ENCODE measurements around the gene THADA.

Gene THADA

GRCh38 chr2:43495727-43496126 lies 100.1 kb downstream of the THADA start (continued):
- TF ChIP-seq KLF17 (tag by site-specific recombination; IDR thresholded peaks at IDR 0.05) (no peak), ZFHX2 (tag by site-specific recombination; conservative IDR thresholded peaks at IDR 0.05) (no peak), ZNF561 (tag by site-specific recombination; IDR thresholded peaks at IDR 0.05; ENCODE audit: borderline replicate concordance) (no peak), ZBTB6 (tag by site-specific recombination; IDR thresholded peaks at IDR 0.05) (no peak), ZNF658 (tag by site-specific recombination; IDR thresholded peaks at IDR 0.05) (no peak), ZNF184 (tag by site-specific recombination; IDR thresholded peaks at IDR 0.05) (no peak), ZNF221 (tag by site-specific recombination; IDR thresholded peaks at IDR 0.05; ENCODE audit: borderline replicate concordance) (no peak)

- TF ChIP-seq TSHZ1 (tag by site-specific recombination; IDR thresholded peaks at IDR 0.05; ENCODE audit: borderline replicate concordance) = no peak
- TF ChIP-seq ZNF792 (tag by site-specific recombination; IDR thresholded peaks at IDR 0.05) = no peak
- TF ChIP-seq GLI2 (tag by site-specific recombination; IDR thresholded peaks at IDR 0.05; ENCODE audit: borderline replicate concordance, low read depth) = no peak
- TF ChIP-seq BCL6B (tag by site-specific recombination; IDR thresholded peaks at IDR 0.05) = no peak
- no peak for TF ChIP-seq REST (tag by site-specific recombination; IDR thresholded peaks at IDR 0.05)
- TF ChIP-seq ZFP41 (tag by site-specific recombination; IDR thresholded peaks at IDR 0.05; ENCODE audit: borderline replicate concordance) = no peak
- TF ChIP-seq ZIC2 (tag by site-specific recombination; IDR thresholded peaks at IDR 0.05) = no peak
- no peak for TF ChIP-seq HIC1 (tag by site-specific recombination; IDR thresholded peaks at IDR 0.05)
- TF ChIP-seq ZBTB44 (tag by site-specific recombination; IDR thresholded peaks at IDR 0.05) = no peak
- TF ChIP-seq SCRT1 (tag by site-specific recombination; IDR thresholded peaks at IDR 0.05; ENCODE audit: borderline replicate concordance) = no peak
- TF ChIP-seq ZNF391 (tag by site-specific recombination; IDR thresholded peaks at IDR 0.05; ENCODE audit: borderline replicate concordance, low read depth) = no peak
- TF ChIP-seq ZNF600 (tag by site-specific recombination; IDR thresholded peaks at IDR 0.05) = no peak
- TF ChIP-seq OVOL3 (tag by site-specific recombination; IDR thresholded peaks at IDR 0.05) = no peak
- Histone ChIP-seq H3K27ac (ENCODE audit: extremely low read depth, low read depth, low read length) (no peak overlapping the region), H3K36me3 (ENCODE audit: control insufficient read depth in 2 of 2, insufficient read depth in 1 of 2, low read length in 2 of 2) (peaks cover 0 to 9% of the 10 kb centered on the region in 2 experiments; a peak in 1 of 3 replicates), H3K4me3 (ENCODE audit: low read depth, low read length) (no peak overlapping the region), H3K9me3 (ENCODE audit: control insufficient read depth, insufficient read depth, low read depth, low read length) (no peaks in the 10 kb centered on the region), H3K4me1 (ENCODE audit: control insufficient read depth, insufficient read depth, low read length) (no peaks in the 10 kb centered on the region)
- POLR2A ChIA-PET = no interaction called here
- CTCF ChIA-PET = interaction anchor here (0.6 to 3.5 kb wide), 6 partner anchors 10 to 547 kb away, joined by 3 to 26 read pairs (median 5); no protein-coding TSS in a partner anchor
These were observed 101.9 kb downstream of the THADA start for GRCh38 chr2:43493954-43494353.

Data from HEK293 (cell line).